Measurements from ENCODE around the gene KRT33B.

KRT33B gene

GRCh38 chr17:41339571-41340172, 29.9 kb downstream of the KRT33B start:
- Histone ChIP-seq H3K27me3 (replicated peaks in 2 of 5; ENCODE audit: control insufficient read depth in 4 of 5, insufficient read depth in 5 of 5, low read length in 4 of 5) (no peaks in the 10 kb centered on the region), H3K27ac (ENCODE audit: insufficient read depth in 1 of 2, low read depth in 1 of 2, low read length in 2 of 2, poor library complexity in 1 of 2, severe bottlenecking in 2 of 2) (no peak overlapping the region), H3K4me3 (ENCODE audit: control insufficient read depth in 1 of 7, extremely low read depth in 1 of 7, insufficient read depth in 4 of 7, low read depth in 2 of 7, low read length in 6 of 7) (no peak overlapping the region), H3K4me1 (ENCODE audit: control extremely low read depth in 1 of 4, control insufficient read depth in 4 of 4, insufficient read depth in 4 of 4, low read length in 3 of 4) (peaks cover 0 to 2% (median 0%) of the 10 kb centered on the region in 4 experiments), H3K36me3 (ENCODE audit: control insufficient read depth in 4 of 4, insufficient read depth in 4 of 4, low read length in 3 of 4) (no peaks in the 10 kb centered on the region), H3K9me3 (ENCODE audit: control extremely low read depth in 1 of 5, control insufficient read depth in 4 of 5, insufficient read depth in 2 of 5, low read depth in 1 of 5, low read length in 4 of 5) (peaks cover 0 to 13% (median 5%) of the 10 kb centered on the region in 5 experiments)
- DNase-seq, result no peak
- ChIA-PET POLR2A (no interaction called here), CTCF (interaction anchor here (0.7 to 0.9 kb wide), 2 partner anchors 10 to 17 kb away, joined by 3 read pairs; no protein-coding TSS in a partner anchor)
- 100% methylated on average over 1 of the region's 2 CpGs for WGBS (ENCODE audit: insufficient coverage)

GRCh38 chr17:41338961-41339485, 30.6 kb downstream of the KRT33B start:
- H3K4me1 ChIP-seq (ENCODE audit: control extremely low read depth in 1 of 4, control insufficient read depth in 4 of 4, insufficient read depth in 4 of 4, low read length in 3 of 4), result peaks cover 0 to 2% (median 0%) of the 10 kb centered on the region in 4 experiments
- peak in 2 of 3 donors; percentile 70 to 76 for DNase-seq
- WGBS (ENCODE audit: insufficient coverage), result 27% methylated on average over 2 of the region's 5 CpGs
- H3K27me3 ChIP-seq (replicated peaks in 2 of 5; ENCODE audit: control insufficient read depth in 4 of 5, insufficient read depth in 5 of 5, low read length in 4 of 5), result no peaks in the 10 kb centered on the region
- peaks cover 0 to 13% (median 5%) of the 10 kb centered on the region in 5 experiments for H3K9me3 ChIP-seq (ENCODE audit: control extremely low read depth in 1 of 5, control insufficient read depth in 4 of 5, insufficient read depth in 2 of 5, low read depth in 1 of 5, low read length in 4 of 5)
- no peak overlapping the region for H3K4me3 ChIP-seq (ENCODE audit: control insufficient read depth in 1 of 7, extremely low read depth in 1 of 7, insufficient read depth in 4 of 7, low read depth in 2 of 7, low read length in 6 of 7)
- no peak overlapping the region for H3K27ac ChIP-seq (ENCODE audit: insufficient read depth in 1 of 2, low read depth in 1 of 2, low read length in 2 of 2, poor library complexity in 1 of 2, severe bottlenecking in 2 of 2)
- POLR2A ChIA-PET, result interaction anchor here (0.6 kb wide), 1 partner anchor 255 kb away, joined by 3 read pairs; the partner anchor contains the start of gene KRTAP4-7
- CTCF ChIA-PET, result interaction anchor here (0.9 kb wide), 1 partner anchor 9 kb away, joined by 3 read pairs; no protein-coding TSS in a partner anchor
- H3K36me3 ChIP-seq (ENCODE audit: control insufficient read depth in 4 of 4, insufficient read depth in 4 of 4, low read length in 3 of 4), result no peaks in the 10 kb centered on the region

DNA sequence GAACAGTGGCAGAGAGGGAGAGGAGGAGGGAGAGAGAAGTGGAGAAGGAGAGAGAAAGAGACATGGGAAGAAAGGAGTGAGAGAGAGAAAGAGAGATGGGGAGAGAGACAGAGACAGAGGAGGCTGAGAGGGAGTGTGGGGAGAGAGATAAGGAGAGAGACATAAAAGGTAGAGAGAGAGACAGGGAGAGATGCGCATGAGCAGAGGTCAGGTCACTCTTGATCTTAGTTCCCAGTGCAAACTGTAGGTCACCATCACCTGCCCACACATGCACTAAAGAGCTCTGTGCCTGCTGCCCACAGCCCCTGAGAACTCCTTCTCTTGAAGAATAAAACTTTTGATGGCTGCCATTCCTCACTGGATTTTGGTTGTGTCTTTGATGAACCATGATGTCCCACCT, 33.9 kb downstream of the KRT33B start:
- DNase-seq, result no peak
- Histone ChIP-seq H3K4me1 (ENCODE audit: control extremely low read depth in 1 of 4, control insufficient read depth in 4 of 4, insufficient read depth in 4 of 4, low read length in 3 of 4) (peaks cover 0 to 2% (median 0%) of the 10 kb centered on the region in 4 experiments), H3K4me3 (ENCODE audit: control insufficient read depth in 1 of 7, extremely low read depth in 1 of 7, insufficient read depth in 4 of 7, low read depth in 2 of 7, low read length in 6 of 7) (no peak overlapping the region), H3K27me3 (replicated peaks in 2 of 5; ENCODE audit: control insufficient read depth in 4 of 5, insufficient read depth in 5 of 5, low read length in 4 of 5) (no peaks in the 10 kb centered on the region), H3K9me3 (ENCODE audit: control extremely low read depth in 1 of 5, control insufficient read depth in 4 of 5, insufficient read depth in 2 of 5, low read depth in 1 of 5, low read length in 4 of 5) (no peaks in the 10 kb centered on the region), H3K36me3 (ENCODE audit: control insufficient read depth in 4 of 4, insufficient read depth in 4 of 4, low read length in 3 of 4) (no peaks in the 10 kb centered on the region), H3K27ac (ENCODE audit: insufficient read depth in 1 of 2, low read depth in 1 of 2, low read length in 2 of 2, poor library complexity in 1 of 2, severe bottlenecking in 2 of 2) (no peak overlapping the region)
- POLR2A ChIA-PET, result no interaction called here
- CTCF ChIA-PET, result no interaction called here
- no CpG with 5 or more reads among the region's 1 CpG for WGBS (ENCODE audit: insufficient coverage)

- ChIA-PET CTCF (interaction anchor here (1.4 to 4.6 kb wide), 2 partner anchors 8 to 12 kb away, joined by 5 to 22 read pairs; no protein-coding TSS in a partner anchor), POLR2A (no interaction called here)
- Histone ChIP-seq H3K4me1 (ENCODE audit: control extremely low read depth in 1 of 4, control insufficient read depth in 4 of 4, insufficient read depth in 4 of 4, low read length in 3 of 4) (peaks cover 0 to 2% (median 0%) of the 10 kb centered on the region in 4 experiments), H3K36me3 (ENCODE audit: control insufficient read depth in 4 of 4, insufficient read depth in 4 of 4, low read length in 3 of 4) (no peaks in the 10 kb centered on the region), H3K9me3 (ENCODE audit: control extremely low read depth in 1 of 5, control insufficient read depth in 4 of 5, insufficient read depth in 2 of 5, low read depth in 1 of 5, low read length in 4 of 5) (no peaks in the 10 kb centered on the region), H3K27ac (ENCODE audit: insufficient read depth in 1 of 2, low read depth in 1 of 2, low read length in 2 of 2, poor library complexity in 1 of 2, severe bottlenecking in 2 of 2) (no peak overlapping the region), H3K4me3 (ENCODE audit: control insufficient read depth in 1 of 7, extremely low read depth in 1 of 7, insufficient read depth in 4 of 7, low read depth in 2 of 7, low read length in 6 of 7) (no peak overlapping the region), H3K27me3 (replicated peaks in 2 of 5; ENCODE audit: control insufficient read depth in 4 of 5, insufficient read depth in 5 of 5, low read length in 4 of 5) (no peaks in the 10 kb centered on the region)
- peak in 2 of 3 donors; percentile 25 to 30 for DNase-seq
- 92% methylated on average over 4 of the region's 6 CpGs for WGBS (ENCODE audit: insufficient coverage)
Observed at GRCh38 chr17:41334385-41335305, 35.0 kb downstream of the KRT33B start.

GRCh38 chr17:41333836-41334235, 35.8 kb downstream of the KRT33B start:
- H3K4me3 ChIP-seq (ENCODE audit: control insufficient read depth in 1 of 7, extremely low read depth in 1 of 7, insufficient read depth in 4 of 7, low read depth in 2 of 7, low read length in 6 of 7), result no peak overlapping the region
- ChIA-PET POLR2A (interaction anchor here (0.6 kb wide), 1 partner anchor 436 kb away, joined by 4 read pairs; no protein-coding TSS in a partner anchor), CTCF (interaction anchor here (1.4 to 4.6 kb wide), 2 partner anchors 9 to 11 kb away, joined by 5 to 22 read pairs; no protein-coding TSS in a partner anchor)
- H3K4me1 ChIP-seq (ENCODE audit: control extremely low read depth in 1 of 4, control insufficient read depth in 4 of 4, insufficient read depth in 4 of 4, low read length in 3 of 4), result no peaks in the 10 kb centered on the region
- no peak for DNase-seq
- no peaks in the 10 kb centered on the region for H3K27me3 ChIP-seq (replicated peaks in 2 of 5; ENCODE audit: control insufficient read depth in 4 of 5, insufficient read depth in 5 of 5, low read length in 4 of 5)
- H3K36me3 ChIP-seq (ENCODE audit: control insufficient read depth in 4 of 4, insufficient read depth in 4 of 4, low read length in 3 of 4), result no peaks in the 10 kb centered on the region
- no peaks in the 10 kb centered on the region for H3K9me3 ChIP-seq (ENCODE audit: control extremely low read depth in 1 of 5, control insufficient read depth in 4 of 5, insufficient read depth in 2 of 5, low read depth in 1 of 5, low read length in 4 of 5)
- WGBS (ENCODE audit: insufficient coverage), result 94% methylated on average over 3 of the region's 3 CpGs
- H3K27ac ChIP-seq (ENCODE audit: insufficient read depth in 1 of 2, low read depth in 1 of 2, low read length in 2 of 2, poor library complexity in 1 of 2, severe bottlenecking in 2 of 2), result no peak overlapping the region

GRCh38 chr17:41333098-41333497, 36.5 kb downstream of the KRT33B start:
- 94% methylated on average over 5 of the region's 5 CpGs for WGBS (ENCODE audit: insufficient coverage)
- ChIA-PET POLR2A (no interaction called here), CTCF (interaction anchor here (1.4 to 4.6 kb wide), 2 partner anchors 10 to 11 kb away, joined by 5 to 22 read pairs; no protein-coding TSS in a partner anchor)
- no peak for DNase-seq
- Histone ChIP-seq H3K4me1 (ENCODE audit: control extremely low read depth in 1 of 4, control insufficient read depth in 4 of 4, insufficient read depth in 4 of 4, low read length in 3 of 4) (no peaks in the 10 kb centered on the region), H3K27ac (ENCODE audit: insufficient read depth in 1 of 2, low read depth in 1 of 2, low read length in 2 of 2, poor library complexity in 1 of 2, severe bottlenecking in 2 of 2) (no peak overlapping the region), H3K36me3 (ENCODE audit: control insufficient read depth in 4 of 4, insufficient read depth in 4 of 4, low read length in 3 of 4) (no peaks in the 10 kb centered on the region), H3K27me3 (replicated peaks in 2 of 5; ENCODE audit: control insufficient read depth in 4 of 5, insufficient read depth in 5 of 5, low read length in 4 of 5) (no peaks in the 10 kb centered on the region), H3K9me3 (ENCODE audit: control extremely low read depth in 1 of 5, control insufficient read depth in 4 of 5, insufficient read depth in 2 of 5, low read depth in 1 of 5, low read length in 4 of 5) (no peaks in the 10 kb centered on the region), H3K4me3 (ENCODE audit: control insufficient read depth in 1 of 7, extremely low read depth in 1 of 7, insufficient read depth in 4 of 7, low read depth in 2 of 7, low read length in 6 of 7) (no peak overlapping the region)
